Skin of body (tissue), 2 donors: ENCODE data around the gene SSPN. TPM values are rescaled to one million over a fixed set of nuclear protein-coding genes. Genes with fewer than 3 reads are reported as not detected.
A peak's percentile ranks its signal among the peaks of the same experiment; 100 is the strongest.

Experiments
- DNase-seq: peaks from one replicate; lab custom pipeline; 2025; lab: John Stamatoyannopoulos, UW
- total RNA-seq: library from RNA; depleted of rRNA; stranded (reverse); fragments of >200 nt; gene quantifications from one replicate; pipeline ENCODE4 v1.2.3, GENCODE V29; 2014

Gene SSPN
- total RNA-seq, 1 donor from 2014 or later = 30.6 TPM

DNA sequence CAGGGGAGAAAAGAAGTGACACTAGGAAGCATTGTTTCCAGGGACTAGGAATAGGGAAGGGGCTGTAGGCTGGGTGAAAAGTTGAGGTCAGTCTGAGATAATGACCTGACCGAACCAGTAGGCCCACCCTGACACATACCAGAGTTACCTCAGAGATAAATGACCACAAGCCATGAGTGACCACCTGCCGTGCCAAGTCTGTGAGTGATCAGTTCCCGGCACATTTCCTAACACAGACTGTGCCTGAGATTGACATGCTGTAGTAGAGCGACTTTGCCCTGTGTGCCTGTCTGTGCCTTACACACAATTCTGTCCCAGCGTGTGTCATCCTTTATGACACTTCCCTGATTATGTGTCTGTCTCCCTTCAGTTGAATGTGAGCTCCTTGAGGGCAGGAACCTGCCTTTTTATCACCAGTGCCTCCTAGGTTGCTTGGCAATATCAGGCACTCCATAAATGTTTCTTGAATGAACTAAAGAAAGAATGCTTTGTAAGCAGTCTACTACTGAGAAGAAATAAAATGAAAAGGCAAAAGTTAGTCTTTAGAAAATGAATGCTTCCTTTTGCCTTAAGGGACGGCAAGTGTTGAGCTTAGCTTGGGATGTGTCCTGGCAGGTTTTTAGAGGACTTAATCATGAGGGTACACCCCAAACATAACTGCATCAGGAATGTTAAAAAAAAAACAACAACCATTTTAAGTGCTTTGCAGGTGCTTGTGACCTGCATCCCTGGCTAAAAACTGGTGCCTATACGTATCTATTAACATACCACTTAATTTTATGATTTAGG lies 9.6 kb upstream of the SSPN start:
- DNase-seq = no peak

DNA sequence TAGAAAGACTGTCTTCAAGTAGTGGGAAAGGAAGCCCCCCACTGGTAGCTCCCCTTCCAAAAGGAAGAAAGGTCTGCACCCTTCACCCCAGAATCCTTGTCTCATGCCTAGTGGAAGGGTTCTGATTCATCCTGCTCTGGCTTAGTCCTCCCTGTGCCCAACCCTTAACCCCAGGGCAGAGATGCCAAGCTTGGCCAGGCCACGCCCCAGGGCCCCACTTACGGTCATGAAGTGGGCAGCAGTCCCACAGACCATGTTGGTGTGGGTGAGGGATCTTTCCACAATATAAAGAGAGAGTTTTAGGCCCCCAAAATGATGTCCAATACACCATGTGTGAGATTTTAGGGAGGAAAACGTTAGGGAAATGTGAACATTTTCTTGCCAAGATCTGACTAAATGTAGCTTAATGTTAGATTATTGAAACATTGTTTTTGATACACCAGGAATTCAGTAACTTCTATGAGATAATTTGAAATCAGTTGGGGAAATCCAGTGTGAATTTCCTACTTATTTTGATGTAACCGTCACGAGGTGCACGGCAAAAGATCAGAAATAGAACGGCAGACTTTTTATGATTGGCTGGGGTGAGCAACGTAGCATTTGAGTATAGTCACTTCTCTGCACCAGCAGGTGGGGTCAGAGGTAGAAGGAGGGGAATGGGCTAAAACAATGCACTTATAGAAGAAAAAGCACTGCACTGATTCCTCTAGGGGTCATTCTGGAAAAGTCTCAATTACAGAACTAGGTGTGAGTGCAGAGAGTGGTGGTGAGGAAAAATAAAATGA lies 8.2 kb upstream of the SSPN start:
- DNase-seq = no peak

DNA sequence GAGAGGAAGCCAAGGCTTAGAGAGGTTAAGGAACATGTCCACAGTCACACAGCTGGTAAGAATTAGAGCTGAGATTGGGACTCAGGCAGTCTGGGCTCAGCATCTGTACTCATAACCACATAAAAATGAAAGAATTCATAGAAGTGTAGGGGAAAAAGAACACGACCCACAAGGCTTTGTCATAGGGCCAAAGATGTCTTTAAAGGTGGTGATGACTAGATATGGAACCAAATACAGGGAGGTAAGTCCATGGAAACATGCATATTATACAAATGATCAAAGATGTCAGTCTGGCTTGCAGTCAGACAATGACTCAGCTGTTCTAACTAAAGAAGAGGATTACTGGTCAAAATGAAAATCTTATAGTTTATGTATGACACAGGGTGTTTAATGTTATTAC lies 7.2 kb upstream of the SSPN start:
- no peak for DNase-seq

DNA sequence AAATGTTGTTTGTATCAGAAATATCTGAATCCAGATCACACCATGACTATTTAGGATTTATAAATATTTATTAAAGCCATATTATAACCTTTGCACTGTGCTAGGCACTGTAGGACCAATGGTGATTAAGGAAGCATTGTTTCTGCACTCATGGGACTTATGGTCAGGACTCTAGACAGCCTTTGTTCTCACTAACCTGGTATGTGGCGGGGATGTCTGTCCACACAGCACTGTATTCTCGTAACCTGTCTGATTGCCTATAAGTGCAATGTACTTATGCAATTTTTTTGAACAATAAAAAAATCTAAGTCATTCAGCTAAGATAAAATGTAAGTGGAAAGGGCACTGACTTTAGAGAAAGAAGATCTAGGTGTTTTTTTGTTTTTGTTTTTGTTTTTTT lies 6.7 kb upstream of the SSPN start:
- no peak for DNase-seq

DNA sequence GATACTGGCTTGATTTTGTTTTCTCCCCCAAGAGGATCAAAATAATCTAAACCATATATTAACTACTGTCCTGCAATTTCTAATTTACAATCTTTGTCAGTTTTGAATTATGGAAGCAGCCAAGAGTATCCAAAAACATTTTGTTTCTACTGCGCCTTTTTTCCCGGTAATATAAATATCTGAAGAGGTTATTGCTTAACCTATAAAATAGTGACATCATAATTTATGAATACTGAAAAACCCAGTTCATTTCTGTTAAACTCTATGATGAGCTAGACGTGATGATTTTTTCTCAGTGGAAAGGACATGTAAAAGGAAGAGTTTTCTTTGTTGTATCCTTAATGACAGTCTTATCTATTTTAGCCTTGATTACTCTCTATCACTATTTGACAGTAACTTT lies 3.2 kb upstream of the SSPN start:
- no peak for DNase-seq

DNA sequence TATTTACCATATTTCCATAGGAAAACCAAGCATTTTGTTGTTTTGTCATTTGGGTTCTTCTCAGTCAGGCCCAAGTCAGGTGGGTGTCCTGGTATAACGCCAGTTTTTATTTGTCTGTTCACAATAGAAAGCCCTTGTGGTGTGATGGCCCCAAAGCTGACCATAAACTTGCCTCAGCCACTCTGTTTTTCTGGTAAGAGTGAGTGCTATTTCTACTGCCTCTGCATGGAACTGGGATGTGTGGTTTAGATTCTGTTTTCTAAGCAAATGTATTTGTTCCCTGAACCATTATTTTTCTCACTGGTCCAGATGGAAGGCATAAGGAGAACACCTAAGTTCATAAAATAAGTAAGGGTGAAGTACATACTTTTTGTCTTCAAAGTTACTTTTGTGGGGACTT lies 1.8 kb upstream of the SSPN start:
- DNase-seq = no peak

DNA sequence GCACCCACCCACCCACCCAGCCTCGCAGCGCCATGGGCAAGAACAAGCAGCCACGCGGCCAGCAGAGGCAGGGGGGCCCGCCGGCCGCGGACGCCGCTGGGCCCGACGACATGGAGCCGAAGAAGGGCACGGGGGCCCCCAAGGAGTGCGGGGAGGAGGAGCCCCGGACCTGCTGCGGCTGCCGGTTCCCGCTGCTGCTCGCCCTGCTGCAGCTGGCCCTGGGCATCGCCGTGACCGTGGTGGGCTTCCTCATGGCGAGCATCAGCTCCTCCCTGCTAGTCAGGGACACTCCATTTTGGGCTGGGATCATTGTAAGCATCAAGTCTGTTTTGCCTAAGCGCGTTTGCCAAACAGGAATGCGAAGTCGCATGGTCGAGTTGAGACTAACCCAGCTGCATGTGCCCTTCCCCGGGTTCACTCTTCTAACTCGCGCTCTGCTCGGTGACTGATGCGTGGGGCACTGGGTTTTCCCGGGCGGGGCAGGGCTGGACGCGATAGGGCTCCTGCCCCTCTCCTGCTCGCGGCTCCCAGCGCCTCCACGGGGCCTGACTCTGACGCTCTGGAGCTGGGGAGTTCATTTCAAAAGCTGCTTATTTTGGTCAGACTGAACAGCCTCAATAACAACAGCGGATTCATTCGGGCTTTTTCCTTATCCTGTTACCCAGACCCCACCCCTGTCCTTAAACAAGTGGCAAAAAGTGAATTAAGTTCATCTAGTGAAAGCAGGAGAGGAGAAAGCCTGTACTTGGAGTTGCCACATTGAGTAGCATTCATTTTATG lies 458 bp downstream of the SSPN start:
- peak; percentile 57 for DNase-seq

DNA sequence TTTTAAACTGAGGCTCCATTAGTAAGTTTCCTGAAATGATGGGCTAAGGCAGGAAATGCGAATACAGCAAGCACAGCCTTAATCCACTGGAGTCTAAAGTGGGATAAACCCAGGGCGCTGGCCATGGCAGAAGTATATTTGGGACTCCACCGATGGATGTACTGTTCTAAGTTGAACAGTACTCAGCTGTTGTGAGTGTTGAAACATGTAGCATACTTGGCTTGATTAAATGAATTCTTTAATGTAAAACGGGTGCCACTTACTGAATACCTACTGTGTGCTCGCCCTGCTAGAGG lies 996 bp downstream of the SSPN start:
- DNase-seq = peak; percentile 52

DNA sequence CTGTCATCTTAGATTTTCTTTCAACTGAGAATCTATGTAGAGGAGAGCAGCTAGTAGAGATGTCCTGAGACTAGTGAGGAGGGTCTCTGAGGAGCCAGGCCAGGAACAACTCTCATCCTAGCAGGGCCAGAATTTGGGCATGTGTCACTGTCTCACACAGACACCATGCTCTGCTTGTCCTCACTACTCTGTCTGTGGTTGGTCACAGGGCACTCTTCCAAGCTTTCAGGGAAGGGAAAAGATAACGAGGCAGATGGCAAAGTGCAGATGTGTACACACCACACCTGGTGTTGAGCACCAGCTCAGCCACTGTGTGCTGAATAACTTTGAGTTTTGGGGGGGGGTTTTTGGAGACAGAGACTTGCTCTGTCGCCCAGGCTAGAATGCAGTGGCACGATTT lies 2.5 kb downstream of the SSPN start:
- DNase-seq = no peak

DNA sequence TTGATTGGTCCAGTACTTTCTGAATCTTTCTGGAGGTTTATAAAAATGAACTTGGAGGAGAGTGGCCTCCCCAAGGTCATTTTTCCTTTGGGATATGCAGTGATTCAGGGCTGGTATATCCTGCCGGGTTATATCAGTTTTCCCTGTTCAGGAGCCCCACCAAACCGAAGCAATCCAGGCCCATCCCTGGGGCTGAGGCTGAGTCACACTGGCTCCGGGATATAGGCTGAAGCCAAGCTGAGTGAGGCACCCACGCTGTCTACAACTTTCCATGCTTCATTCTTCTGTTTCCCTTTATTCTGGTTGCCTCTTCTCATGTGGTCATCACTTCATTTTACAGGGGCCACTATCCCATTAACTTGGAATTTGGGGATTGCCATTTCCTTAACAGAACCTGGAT lies 3.4 kb downstream of the SSPN start:
- DNase-seq = no peak

DNA sequence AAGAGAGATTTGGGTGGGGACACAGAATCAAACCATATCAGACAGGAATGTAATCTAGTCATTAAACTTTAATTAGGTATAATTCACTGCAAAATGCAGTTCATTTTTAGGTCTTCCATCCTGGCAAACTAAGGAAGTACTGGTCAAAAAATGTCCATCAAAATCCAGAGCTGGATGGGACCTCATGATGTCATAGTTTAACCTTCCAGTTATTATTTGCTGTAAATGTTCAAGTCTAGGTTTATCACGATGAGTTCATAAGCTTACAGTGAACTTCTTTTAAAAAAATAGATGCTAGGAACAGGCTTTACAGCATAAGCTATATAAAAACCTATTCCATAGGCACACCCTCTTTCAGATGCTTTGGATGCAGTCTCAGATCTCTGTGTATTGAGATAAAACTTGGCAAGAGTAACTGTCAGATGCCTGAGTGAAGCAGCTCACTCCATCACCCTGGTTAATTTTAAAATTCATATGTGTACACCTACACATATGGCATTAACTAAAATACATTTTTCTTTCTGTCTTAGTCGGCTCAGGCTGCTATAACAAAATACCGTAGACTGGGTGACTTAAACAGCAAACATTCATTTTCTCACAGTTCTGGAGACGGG lies 7.9 kb downstream of the SSPN start:
- peak; percentile 62 for DNase-seq

DNA sequence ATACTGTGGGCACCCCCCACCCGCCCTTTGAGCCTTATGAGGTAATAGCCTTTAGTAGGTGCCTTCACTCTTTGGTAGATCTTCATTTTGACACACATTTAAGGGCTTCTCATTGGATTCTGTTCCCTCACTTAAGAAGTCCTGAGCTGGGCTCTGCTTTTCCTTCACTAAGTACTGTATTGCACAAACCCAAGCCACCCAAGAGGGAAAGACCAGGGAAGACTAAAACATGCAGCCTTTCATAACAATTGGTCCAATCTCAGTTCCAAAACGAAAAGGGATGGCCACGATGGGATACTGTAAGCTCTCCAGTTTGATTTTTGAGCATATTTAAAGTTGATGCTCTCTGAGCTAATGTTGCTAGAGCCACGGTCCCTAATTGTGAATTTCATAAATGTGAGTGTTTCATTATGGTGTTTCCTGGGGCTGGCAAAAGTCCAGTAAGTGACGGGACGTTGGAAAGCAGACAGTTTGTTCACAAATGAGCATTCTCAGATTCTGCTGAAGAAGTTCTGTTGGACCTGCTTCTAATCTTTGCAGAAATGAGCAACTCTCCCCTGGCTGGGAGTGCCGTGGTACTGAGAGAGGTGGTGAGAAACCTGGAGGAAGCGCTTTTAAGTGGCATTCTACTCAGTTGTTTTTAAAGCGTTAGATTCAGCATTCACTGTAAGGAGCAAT lies 9.4 kb downstream of the SSPN start:
- no peak for DNase-seq

DNA sequence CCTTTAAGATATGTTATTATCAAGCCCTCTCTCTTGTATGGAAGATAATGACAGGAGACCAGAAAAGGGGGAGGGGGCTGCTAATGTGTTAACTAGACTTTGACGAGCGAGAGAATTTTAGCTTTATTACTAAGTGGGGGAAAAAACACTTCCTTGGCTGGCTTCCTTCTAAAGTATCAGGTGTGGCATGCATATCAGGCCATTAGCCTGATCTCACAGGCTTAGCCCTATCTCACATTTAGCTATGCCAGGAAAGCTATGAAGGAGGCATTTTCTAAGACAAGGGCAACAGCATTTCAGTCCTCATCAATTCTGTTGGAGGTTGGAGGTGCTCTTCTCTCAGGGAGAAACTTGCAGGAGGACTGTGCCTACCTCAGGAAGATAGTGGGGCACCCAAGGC lies 9.9 kb downstream of the SSPN start:
- DNase-seq = no peak

DNA sequence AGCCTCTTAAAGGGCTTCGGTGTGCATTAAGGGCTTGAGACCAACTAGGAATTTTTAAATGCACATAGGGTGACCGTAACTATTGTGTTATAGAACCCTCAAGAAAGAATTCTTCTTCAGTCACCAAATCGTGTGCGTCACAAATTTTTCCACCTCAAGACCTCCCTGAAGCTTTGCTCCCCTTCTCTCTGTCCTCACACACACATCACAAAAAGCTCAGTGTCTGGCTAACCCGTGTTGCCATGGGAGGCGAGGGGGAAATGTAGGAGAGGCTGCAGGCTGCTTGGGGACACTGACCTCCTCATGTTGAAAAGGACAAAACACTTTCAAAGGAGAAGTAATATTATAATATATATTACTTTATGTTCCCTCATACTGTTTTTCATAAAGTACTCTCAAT lies 10.6 kb downstream of the SSPN start:
- no peak for DNase-seq

DNA sequence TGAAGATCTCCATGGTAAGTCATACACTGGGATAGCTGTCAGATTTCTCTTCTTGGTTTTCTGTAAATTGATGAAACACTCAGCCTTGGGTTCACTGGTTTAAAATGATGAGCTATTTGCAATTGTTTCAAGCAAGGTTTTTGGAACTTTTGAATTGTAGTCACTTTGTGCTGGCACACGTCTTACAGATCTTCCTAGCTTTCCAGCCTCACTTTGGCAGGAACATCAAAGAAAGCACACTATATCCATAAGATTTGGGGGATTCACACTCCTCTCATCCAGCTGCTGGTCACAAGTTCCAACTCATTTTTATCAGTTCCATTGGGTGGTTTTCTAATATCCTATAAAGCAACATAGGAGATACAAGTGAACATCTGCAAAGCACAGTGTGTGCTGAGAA lies 16.0 kb downstream of the SSPN start:
- DNase-seq = no peak

DNA sequence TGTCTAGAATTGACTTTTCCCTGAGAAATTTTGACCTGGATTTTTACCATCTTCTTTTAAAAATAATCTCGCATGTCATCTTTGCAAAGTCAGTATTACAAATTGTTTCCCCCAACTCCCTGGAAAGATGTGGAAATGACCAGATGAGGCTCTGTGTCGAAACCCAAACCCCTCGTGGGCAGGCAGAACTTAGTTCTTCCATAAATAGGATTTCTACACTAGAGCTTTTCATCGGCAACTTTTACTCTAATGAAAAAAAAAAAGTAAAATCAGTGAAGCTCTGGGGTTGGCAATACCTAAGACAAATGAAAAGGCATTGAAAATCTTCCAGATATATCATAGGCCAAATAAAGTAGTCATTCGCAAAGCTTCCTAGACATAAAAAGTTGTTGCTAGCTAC lies 17.0 kb downstream of the SSPN start:
- DNase-seq = no peak

DNA sequence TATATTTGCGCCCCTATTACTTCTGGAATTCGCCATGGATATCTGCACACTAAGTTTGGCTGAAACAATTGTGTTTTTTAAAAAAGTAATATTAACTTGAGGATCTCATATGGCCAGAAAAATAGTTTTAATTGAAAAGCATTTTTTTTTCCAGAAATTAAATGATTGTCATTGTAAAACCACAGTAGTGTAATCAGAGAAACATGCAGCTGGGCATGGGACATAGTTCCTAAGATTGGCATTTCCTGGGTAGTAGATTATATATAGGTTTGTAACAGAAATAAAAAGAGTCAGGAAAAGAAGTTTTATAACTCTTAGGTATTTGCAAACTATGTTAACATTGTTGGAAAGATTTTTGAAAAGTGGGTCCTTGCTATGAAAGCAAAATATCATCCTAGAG lies 17.6 kb downstream of the SSPN start:
- DNase-seq = no peak

DNA sequence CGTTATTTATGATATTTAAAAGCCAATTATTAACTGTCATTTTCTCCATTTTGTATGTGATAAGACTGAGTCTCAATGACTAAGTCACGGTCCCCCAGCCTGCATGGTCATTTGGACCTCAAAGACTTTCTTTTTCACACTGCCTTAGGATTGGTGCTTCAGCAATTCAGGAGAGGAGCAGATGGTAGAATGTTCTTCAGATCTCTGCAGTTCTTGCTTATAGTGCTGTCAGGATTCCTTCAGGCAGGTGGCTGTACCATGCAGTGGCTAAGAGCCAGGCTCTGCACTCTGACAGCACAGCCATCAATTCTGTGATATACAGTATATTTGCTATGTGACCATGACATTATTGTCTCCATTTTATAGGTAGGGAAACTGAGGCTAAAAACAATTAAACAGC lies 18.7 kb downstream of the SSPN start:
- DNase-seq = no peak

DNA sequence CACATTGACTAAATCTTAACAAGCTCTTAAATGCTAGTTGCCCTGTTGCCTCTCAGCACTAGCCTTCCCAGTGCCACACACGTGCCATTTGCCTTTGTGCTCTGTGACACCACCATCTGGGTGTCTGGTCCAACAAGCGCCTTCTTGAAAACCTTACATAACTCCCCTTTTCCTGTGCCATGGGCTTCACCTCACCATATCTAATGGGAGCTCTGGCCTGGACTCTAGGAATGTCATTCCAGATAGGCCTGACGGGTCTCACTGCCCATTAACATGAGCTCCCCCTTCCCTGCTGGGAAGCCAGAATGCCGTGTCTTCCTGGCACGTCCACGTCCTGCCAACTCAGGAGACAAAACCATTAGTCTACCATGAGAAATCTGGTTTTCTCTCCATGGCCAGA lies 24.4 kb downstream of the SSPN start:
- no peak for DNase-seq

DNA sequence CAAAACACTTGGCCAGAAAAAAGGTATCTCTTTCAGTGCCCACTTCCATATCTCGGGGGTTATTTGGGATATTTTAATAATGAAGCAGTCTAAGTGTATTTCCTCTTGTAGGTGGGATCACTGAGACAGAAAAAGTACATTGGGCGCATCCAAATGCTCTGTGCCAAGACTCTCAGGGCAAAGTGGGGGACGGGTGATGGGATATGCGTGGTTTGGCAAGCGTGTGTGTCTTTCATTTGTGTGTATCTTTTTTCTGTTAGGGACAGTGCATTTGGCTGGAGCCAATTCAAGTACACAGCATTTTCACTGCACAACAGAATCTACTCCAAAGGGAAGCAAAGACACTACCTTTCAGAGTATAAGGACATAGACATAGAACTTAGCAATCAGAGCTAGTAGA lies 29.3 kb downstream of the SSPN start:
- no peak for DNase-seq

DNA sequence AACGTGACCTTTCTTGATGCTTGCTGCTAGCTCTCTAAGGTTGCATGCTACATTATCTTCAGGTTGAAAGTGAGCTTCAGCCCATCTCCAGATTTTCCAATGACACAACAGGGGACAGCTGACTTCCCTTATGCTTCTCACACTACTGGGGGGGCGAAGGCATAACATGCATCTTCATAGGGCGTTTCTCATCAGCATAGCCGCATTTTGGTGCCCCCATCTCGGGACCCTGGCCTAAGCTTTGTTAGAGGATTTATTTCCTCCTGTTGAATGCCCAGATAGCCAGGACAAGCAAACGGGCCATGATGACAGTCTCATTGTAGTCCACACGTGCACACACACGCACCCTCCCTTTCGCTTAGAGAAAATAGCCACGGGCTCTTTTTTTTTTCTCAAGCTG lies 30.7 kb downstream of the SSPN start:
- no peak for DNase-seq
